Spleen (tissue), 11 donors: ENCODE results near the gene EMX2. TPM values are rescaled to one million over a fixed set of nuclear protein-coding genes. Genes with fewer than 3 reads are reported as not detected.

Source experiments
- DNase-seq: peaks from one replicate; pipeline ENCODE4 v3.0.0-alpha.2; 2020
- H3K27ac ChIP-seq, 8 donors: fragments of 200-600 bp; sonication (generic) in 7 of 8; 1 replicate in 4 of 8; 2 replicates in 4 of 8; pipeline versions ENCODE4 v1.5.0 to v1.8.0; 2016 to 2021; ENCODE audit warnings: inconsistent platforms in 4 of 8, mild to moderate bottlenecking in 4 of 8, moderate library complexity in 1 of 8
- H3K27me3 ChIP-seq, 7 donors: fragments of 200-600 bp; sonication (generic) in 6 of 7; replicated peaks in 1 of 7; 1 replicate in 4 of 7; 2 replicates in 3 of 7; pipeline versions ENCODE4 v1.5.0 to v1.8.0; 2016 to 2021; ENCODE audit warnings: inconsistent platforms in 3 of 7, mild to moderate bottlenecking in 1 of 7
- H3K36me3 ChIP-seq, 6 donors: fragments of 200-600 bp; sonication (generic) in 5 of 6; 1 replicate in 4 of 6; 2 replicates in 2 of 6; pipeline versions ENCODE4 v1.5.0 to v1.8.0; 2016 to 2021; ENCODE audit warnings: inconsistent platforms in 2 of 6
- H3K4me1 ChIP-seq, 6 donors: fragments of 200-600 bp; sonication (generic) in 5 of 6; 1 replicate in 3 of 6; 2 replicates in 3 of 6; pipeline versions ENCODE4 v1.5.0 to v1.8.0; 2016 to 2021; ENCODE audit warnings: inconsistent platforms in 3 of 6
- H3K4me3 ChIP-seq, 8 donors: fragments of 200-600 bp; sonication (generic) in 7 of 8; 1 replicate in 4 of 8; 2 replicates in 4 of 8; pipeline versions ENCODE4 v1.5.0 to v1.8.0; 2016 to 2021; ENCODE audit warnings: inconsistent platforms in 4 of 8, mild to moderate bottlenecking in 4 of 8, moderate library complexity in 2 of 8
- H3K9me3 ChIP-seq, 8 donors: fragments of 200-600 bp; sonication (generic) in 7 of 8; 1 replicate in 4 of 8; 2 replicates in 4 of 8; pipeline versions ENCODE4 v1.5.0 to v1.8.0; 2016 to 2021; ENCODE audit warnings: inconsistent platforms in 4 of 8
- POLR2A ChIP-seq, 3 donors: fragments of 450-650 bp; IDR thresholded peaks; one replicate each; pipeline ENCODE4 v1.5.1; 2017; ENCODE audit warnings: antibody characterized with exemption in 3 of 3, mild to moderate bottlenecking in 1 of 3
- POLR2AphosphoS5 ChIP-seq, 3 donors: sonication (generic); formaldehyde crosslinking; IDR thresholded peaks; one replicate each; pipeline ENCODE4 v1.5.1; 2017; ENCODE audit warnings: antibody characterized with exemption in 3 of 3
- WGBS, 5 donors: extraction: QIAGEN DNeasy Blood & Tissue Kit in 3 of 5; methylation state at CpG; one replicate each; pipeline versions ENCODE4 v1.1.5 to v1.1.7; 2013 to 2018; 5-methylcytosine and 5-hydroxymethylcytosine counted together
- intact Hi-C: fragments of 100-400 bp; cut with DNase I; formaldehyde crosslinking; loops from one replicate; pipeline ENCODE4 v1.15.0; 2023; ENCODE audit warnings: low total_unique reads
- polyA plus RNA-seq, 3 donors: library from polyadenylated mRNA; stranded (reverse); fragments of 200-250 nt; gene quantifications; one replicate each; pipeline ENCODE4 v1.2.1, GENCODE V29; 2013
- total RNA-seq, 7 donors: library from RNA; depleted of rRNA in 3 of 7; stranded (reverse); fragments of >200 nt in 3 of 7; fragmentation: NEBNext Ultra II Directional in 4 of 7; extraction: Animal tissue kit (Norgen Biotek cat#: 25700) in 4 of 7; gene quantifications; one replicate each; pipeline versions ENCODE4 v1.1.0 to v1.2.1, GENCODE V29; 2016 to 2021
- TF ChIP-seq, protein P1 (sequence below), 11 experiments: fragments of 200-600 bp in 7 of 11; fragments of 450-650 bp in 4 of 11; sonication (generic) in 4 of 11; IDR thresholded peaks in 8 of 11; conservative IDR thresholded peaks in 3 of 11; 1 replicate in 7 of 11; 2 replicates in 4 of 11; pipeline versions ENCODE4 v1.4.0 to v1.8.0; 2016 to 2021; ENCODE audit warnings: antibody characterized with exemption in 11 of 11, inconsistent platforms in 4 of 11, mild to moderate bottlenecking in 1 of 11
- donor health status: healthy with polysubstance abuse.
- donor health status: DM: no; HTN: no; CAD: no; lungs with moderate emphysema.
- donor health status: DM: no; HTN: no; CAD: no.
- donor health status: Bipolar disorder and iron deficiency.
- donor health status: healthy.
- donor health status: DM: no; HTN: no; CAD: no.
- donor health status: DM: yes; HTN: yes; CAD: no.

EMX2 gene
- total and polyA plus RNA-seq, 10 donors = 0.06 TPM; not detected in 9

DNA sequence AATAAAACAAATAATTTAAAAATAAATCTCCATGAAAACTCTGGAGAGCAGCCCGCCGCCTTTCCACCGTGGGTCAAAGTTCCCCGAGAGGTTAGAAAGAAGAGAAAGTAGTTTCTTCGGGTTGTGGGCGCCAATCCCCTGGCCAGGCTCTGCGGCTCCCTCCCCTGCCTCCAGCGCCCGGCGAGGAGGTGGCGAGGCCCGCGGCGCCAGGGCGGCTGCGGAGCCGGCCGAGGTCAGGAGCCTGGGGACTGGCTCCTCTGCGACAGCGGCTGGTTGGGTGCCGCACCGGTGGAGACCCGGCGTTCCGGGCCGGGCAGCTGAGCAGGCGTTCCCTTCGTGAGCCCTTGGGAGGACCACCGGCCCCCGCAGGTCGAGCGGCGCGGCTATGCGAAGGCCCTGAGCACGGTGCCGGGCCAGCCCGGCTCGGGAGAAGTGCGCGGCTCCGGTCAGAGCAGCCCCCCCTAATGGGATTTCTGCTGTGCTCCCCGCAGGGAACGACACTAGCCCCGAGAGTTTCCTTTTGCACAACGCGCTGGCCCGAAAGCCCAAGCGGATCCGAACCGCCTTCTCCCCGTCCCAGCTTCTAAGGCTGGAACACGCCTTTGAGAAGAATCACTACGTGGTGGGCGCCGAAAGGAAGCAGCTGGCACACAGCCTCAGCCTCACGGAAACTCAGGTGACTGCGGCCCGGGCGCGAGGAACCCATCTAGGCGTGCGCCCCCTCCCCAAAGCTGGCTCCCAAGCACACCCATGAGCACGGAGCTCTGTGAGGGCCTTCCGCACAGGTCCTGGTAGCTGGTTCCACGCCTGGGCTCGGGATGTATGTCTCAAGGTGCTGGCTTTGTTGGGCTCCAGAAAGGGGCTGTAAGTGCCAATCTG is 2.8 kb downstream of the EMX2 start:
- Histone ChIP-seq H3K27ac (no peak overlapping the region), H3K4me1 (peaks cover 17 to 78% (median 58%) of the 10 kb centered on the region in 6 donors), H3K4me3 (peak overlapping the region in 7 of 8 donors; percentile 0 to 56 (median 12)), H3K9me3 (no peaks in the 10 kb centered on the region), H3K36me3 (no peaks in the 10 kb centered on the region), H3K27me3 (peaks cover 19 to 100% (median 100%) of the 10 kb centered on the region in 7 donors)
- TF ChIP-seq, protein P1, sequence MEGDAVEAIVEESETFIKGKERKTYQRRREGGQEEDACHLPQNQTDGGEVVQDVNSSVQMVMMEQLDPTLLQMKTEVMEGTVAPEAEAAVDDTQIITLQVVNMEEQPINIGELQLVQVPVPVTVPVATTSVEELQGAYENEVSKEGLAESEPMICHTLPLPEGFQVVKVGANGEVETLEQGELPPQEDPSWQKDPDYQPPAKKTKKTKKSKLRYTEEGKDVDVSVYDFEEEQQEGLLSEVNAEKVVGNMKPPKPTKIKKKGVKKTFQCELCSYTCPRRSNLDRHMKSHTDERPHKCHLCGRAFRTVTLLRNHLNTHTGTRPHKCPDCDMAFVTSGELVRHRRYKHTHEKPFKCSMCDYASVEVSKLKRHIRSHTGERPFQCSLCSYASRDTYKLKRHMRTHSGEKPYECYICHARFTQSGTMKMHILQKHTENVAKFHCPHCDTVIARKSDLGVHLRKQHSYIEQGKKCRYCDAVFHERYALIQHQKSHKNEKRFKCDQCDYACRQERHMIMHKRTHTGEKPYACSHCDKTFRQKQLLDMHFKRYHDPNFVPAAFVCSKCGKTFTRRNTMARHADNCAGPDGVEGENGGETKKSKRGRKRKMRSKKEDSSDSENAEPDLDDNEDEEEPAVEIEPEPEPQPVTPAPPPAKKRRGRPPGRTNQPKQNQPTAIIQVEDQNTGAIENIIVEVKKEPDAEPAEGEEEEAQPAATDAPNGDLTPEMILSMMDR (IDR thresholded peaks at IDR 0.05 in 8 of 11, conservative IDR thresholded peaks at IDR 0.05 in 3 of 11) = no peak
- TF ChIP-seq POLR2AphosphoS5 (IDR thresholded peaks at IDR 0.05) (no peak), POLR2A (IDR thresholded peaks at IDR 0.05) (no peak)
- no peak for DNase-seq
- intact Hi-C loops = loop anchor here (10.0 kb wide), 1 partner anchor 139 kb away; no protein-coding TSS in a partner anchor
- 4 to 8% (median 5%) methylated on average over 32 to 67 of the region's 67 CpGs for WGBS, 5 donors

DNA sequence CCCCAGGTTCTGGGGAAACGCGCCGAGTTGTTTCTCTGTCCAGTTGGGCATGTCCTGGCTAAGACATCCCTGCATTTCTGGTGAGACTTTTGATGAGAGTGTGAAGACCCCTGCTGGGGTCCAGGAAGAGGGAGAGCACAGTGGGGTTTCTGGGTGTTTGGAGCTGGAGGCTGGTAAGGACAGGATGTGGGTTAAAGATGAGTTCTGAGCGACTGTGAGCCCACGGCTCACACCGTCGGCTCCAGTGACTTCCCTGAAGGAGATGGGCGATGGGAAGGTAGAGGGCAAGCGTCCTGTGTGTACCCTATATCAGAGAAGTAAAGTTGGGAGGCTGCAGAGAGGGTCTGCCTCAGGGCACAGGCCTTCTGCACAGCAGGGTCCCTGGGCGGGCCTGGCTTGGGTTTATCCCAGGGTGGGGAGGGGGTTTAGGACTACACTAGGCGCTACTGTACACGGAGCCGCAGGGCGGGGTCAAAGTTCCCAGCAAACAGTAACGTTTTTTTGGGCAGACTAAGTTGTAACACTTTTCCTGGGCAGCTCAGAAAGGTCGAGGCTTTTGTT is 3.6 kb downstream of the EMX2 start:
- Histone ChIP-seq H3K27ac (no peak overlapping the region), H3K4me3 (no peak overlapping the region), H3K36me3 (no peaks in the 10 kb centered on the region), H3K27me3 (peaks cover 19 to 100% (median 100%) of the 10 kb centered on the region in 7 donors), H3K9me3 (no peaks in the 10 kb centered on the region), H3K4me1 (peaks cover 17 to 76% (median 58%) of the 10 kb centered on the region in 6 donors)
- no peak for DNase-seq
- TF ChIP-seq, protein P1 (IDR thresholded peaks at IDR 0.05 in 8 of 11, conservative IDR thresholded peaks at IDR 0.05 in 3 of 11) = no peak
- WGBS, 5 donors = 4 to 17% (median 7%) methylated on average over 13 to 16 of the region's 16 CpGs
- intact Hi-C loops = loop anchor here (10.0 kb wide), 1 partner anchor 139 kb away; no protein-coding TSS in a partner anchor

DNA sequence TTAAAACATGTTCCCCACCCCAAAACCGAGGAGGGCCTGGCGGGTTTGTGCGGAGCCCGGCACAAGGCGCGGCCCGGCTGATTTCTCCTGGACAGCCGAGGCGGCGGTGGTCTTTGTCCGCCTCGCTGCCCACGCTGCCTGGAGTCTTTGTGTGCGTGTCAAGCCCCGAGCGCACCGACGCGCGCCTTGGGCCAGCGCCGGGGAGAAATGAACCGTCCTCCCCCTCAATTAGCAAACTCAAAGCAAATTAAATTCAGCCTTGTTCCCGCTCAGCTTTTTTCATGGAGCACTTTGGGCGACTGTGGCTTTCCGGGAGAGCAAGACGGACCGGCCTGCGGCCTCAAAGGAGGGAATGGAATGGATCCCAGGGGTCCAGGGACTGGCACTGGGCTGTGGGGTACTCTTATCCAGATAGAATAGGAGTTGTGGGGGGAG is 4.1 kb downstream of the EMX2 start:
- no peak overlapping the region for H3K27ac ChIP-seq
- no peaks in the 10 kb centered on the region for H3K9me3 ChIP-seq
- no peak for DNase-seq
- 4 to 8% (median 5%) methylated on average over 23 to 29 of the region's 29 CpGs for WGBS, 5 donors
- peaks cover 19 to 100% (median 100%) of the 10 kb centered on the region in 7 donors for H3K27me3 ChIP-seq
- intact Hi-C loops = loop anchor here (10.0 kb wide), 1 partner anchor 138 kb away; no protein-coding TSS in a partner anchor
- H3K36me3 ChIP-seq = no peaks in the 10 kb centered on the region
- no peak for TF ChIP-seq POLR2A (IDR thresholded peaks at IDR 0.05)
- TF ChIP-seq, protein P1 (IDR thresholded peaks at IDR 0.05 in 8 of 11, conservative IDR thresholded peaks at IDR 0.05 in 3 of 11) = no peak
- no peak for TF ChIP-seq POLR2AphosphoS5 (IDR thresholded peaks at IDR 0.05)
- peaks cover 17 to 71% (median 57%) of the 10 kb centered on the region in 6 donors for H3K4me1 ChIP-seq
- H3K4me3 ChIP-seq = peak overlapping the region in 1 of 8 donors; percentile 13
